Motor neuron (in vitro differentiated cells): ENCODE measurements around the gene FOSL2. TPM values are rescaled to one million over a fixed set of nuclear protein-coding genes. Genes with fewer than 3 reads are reported as not detected.
A peak's percentile ranks its signal among the peaks of the same experiment; 100 is the strongest.

Experiments
- ATAC-seq, 8 experiments: fragments of 200-7000 bp; cut with Tn5 transposase; replicated peaks in 6 of 8; 2 replicates each; pipeline ENCODE4 v1.8.0; 2021; ENCODE audit warnings: mild to moderate bottlenecking in 8 of 8, moderate library complexity in 8 of 8
- H3K27ac ChIP-seq, 2 donors: fragments of 250-450 bp; sonication (Bioruptor Pico); 2 replicates each; pipeline ENCODE4 v1.9.0; 2021; ENCODE audit warnings: antibody characterized with exemption in 2 of 2, mild to moderate bottlenecking in 2 of 2, moderate library complexity in 1 of 2
- H3K4me1 ChIP-seq, 2 donors: fragments of 250-450 bp; sonication (Bioruptor Pico); replicated peaks in 1 of 2; 2 replicates each; pipeline ENCODE4 v1.6.1; 2021; ENCODE audit warnings: antibody characterized with exemption in 2 of 2, mild to moderate bottlenecking in 2 of 2, moderate library complexity in 1 of 2
- H3K4me3 ChIP-seq, 5 donors: fragments of 250-450 bp; sonication (Bioruptor Pico); 2 replicates each; pipeline ENCODE4 v1.9.0; 2021; ENCODE audit warnings: antibody characterized with exemption in 5 of 5, mild to moderate bottlenecking in 5 of 5, moderate library complexity in 4 of 5
- WGBS, 10 experiments: fragments of 450-650 bp; shearing (Covaris generic); methylation state at CpG; one replicate each; pipeline ENCODE4 v1.0.0; 2022; 5-methylcytosine and 5-hydroxymethylcytosine counted together
- in situ Hi-C, 9 experiments: fragments of 400-800 bp; cut with MboI; loops; one replicate each; pipeline ENCODE4 v1.15.0; 2021; ENCODE audit warnings: low sequenced_read_pairs in 9 of 9, low pct_unique_long_range_greater_than_20kb in 2 of 9; ENCODE audit not compliant: unreplicated experiment in 9 of 9
- total RNA-seq, 8 experiments: library from RNA; unstranded; fragments of 300-600 nt; gene quantifications; 2 replicates each; pipeline versions ENCODE4 v1.2.3 to v1.2.4, GENCODE V29; 2022

The FOSL2 gene
- total RNA-seq, 8 experiments from 2014 or later = 1.6 to 67.7 (median 16.1) TPM

- no peak for ATAC-seq
- in situ Hi-C loops = loop anchor here in 1 of 9 experiments (25.0 kb wide), 1 partner anchor 668 kb away; the partner anchor contains the start of gene MRPL33
- Histone ChIP-seq H3K4me3 (no peak overlapping the region), H3K27ac (no peak overlapping the region), H3K4me1 (no peaks in the 10 kb centered on the region)
- 73 to 100% (median 83%) methylated on average over 2 to 3 of the region's 3 CpGs; no CpG with 5 or more reads in 3 of the 10 experiments for WGBS, 10 experiments
These were observed 37.1 kb downstream of the FOSL2 start for GRCh38 chr2:28429636-28430376.

GRCh38 chr2:28430377-28430765, 37.7 kb downstream of the FOSL2 start:
- in situ Hi-C loops = loop anchor here in 1 of 9 experiments (25.0 kb wide), 1 partner anchor 668 kb away; the partner anchor contains the start of gene MRPL33
- H3K4me3 ChIP-seq = no peak overlapping the region
- no peak for ATAC-seq
- 17 to 89% (median 67%) methylated on average over 1 to 4 of the region's 5 CpGs; no CpG with 5 or more reads in 3 of the 10 experiments for WGBS, 10 experiments
- H3K27ac ChIP-seq = no peak overlapping the region
- H3K4me1 ChIP-seq = no peaks in the 10 kb centered on the region

GRCh38 chr2:28430788-28431418, 38.2 kb downstream of the FOSL2 start:
- Histone ChIP-seq H3K4me3 (no peak overlapping the region), H3K4me1 (no peaks in the 10 kb centered on the region), H3K27ac (no peak overlapping the region)
- no peak for ATAC-seq
- in situ Hi-C loops = loop anchor here in 1 of 9 experiments (25.0 kb wide), 1 partner anchor 669 kb away; the partner anchor contains the start of gene MRPL33
- 17 to 90% (median 70%) methylated on average over 1 to 4 of the region's 6 CpGs; no CpG with 5 or more reads in 4 of the 10 experiments for WGBS, 10 experiments

- H3K4me1 ChIP-seq = no peaks in the 10 kb centered on the region
- 80 to 100% (median 94%) methylated on average over 1 to 2 of the region's 4 CpGs; no CpG with 5 or more reads in 6 of the 10 experiments for WGBS, 10 experiments
- in situ Hi-C loops = loop anchor here in 1 of 9 experiments (25.0 kb wide), 1 partner anchor 669 kb away; the partner anchor contains the start of gene MRPL33
- no peak for ATAC-seq
- no peak overlapping the region for H3K27ac ChIP-seq
- H3K4me3 ChIP-seq = no peak overlapping the region
These were observed 39.1 kb downstream of the FOSL2 start for GRCh38 chr2:28431741-28432140.

GRCh38 chr2:28432362-28432761, 39.7 kb downstream of the FOSL2 start:
- no peaks in the 10 kb centered on the region for H3K4me1 ChIP-seq
- no peak for ATAC-seq
- WGBS, 10 experiments = 62 to 100% (median 88%) methylated on average over 2 to 7 of the region's 8 CpGs

GRCh38 chr2:28433215-28433614, 40.6 kb downstream of the FOSL2 start:
- Histone ChIP-seq H3K27ac (no peak overlapping the region), H3K4me3 (no peak overlapping the region), H3K4me1 (no peaks in the 10 kb centered on the region)
- in situ Hi-C loops = loop anchor here in 1 of 9 experiments (25.0 kb wide), 1 partner anchor 671 kb away; the partner anchor contains the start of gene MRPL33
- WGBS, 10 experiments = 70 to 100% (median 93%) methylated on average over 1 to 2 of the region's 2 CpGs; no CpG with 5 or more reads in 3 of the 10 experiments
- ATAC-seq = no peak

More at GRCh38 chr2:28432362-28432761, 39.7 kb downstream of the FOSL2 start:
- in situ Hi-C loops = loop anchor here in 1 of 9 experiments (25.0 kb wide), 1 partner anchor 670 kb away; the partner anchor contains the start of gene MRPL33
- Histone ChIP-seq H3K4me3 (no peak overlapping the region), H3K27ac (no peak overlapping the region)

GRCh38 chr2:28433935-28434599, 41.4 kb downstream of the FOSL2 start:
- Histone ChIP-seq H3K4me3 (no peak overlapping the region), H3K4me1 (no peaks in the 10 kb centered on the region), H3K27ac (no peak overlapping the region)
- ATAC-seq = no peak
- in situ Hi-C loops = loop anchor here in 1 of 9 experiments (25.0 kb wide), 1 partner anchor 672 kb away; the partner anchor contains the start of gene MRPL33
- WGBS, 10 experiments = 69 to 100% (median 81%) methylated on average over 1 to 7 of the region's 8 CpGs; no CpG with 5 or more reads in 2 of the 10 experiments

GRCh38 chr2:28434600-28434989, 41.9 kb downstream of the FOSL2 start:
- no peak overlapping the region for H3K4me3 ChIP-seq
- no peak for ATAC-seq
- in situ Hi-C loops = loop anchor here in 1 of 9 experiments (25.0 kb wide), 1 partner anchor 672 kb away; the partner anchor contains the start of gene MRPL33
- H3K27ac ChIP-seq = no peak overlapping the region
- H3K4me1 ChIP-seq = no peaks in the 10 kb centered on the region
- 33 to 88% (median 68%) methylated on average over 1 to 5 of the region's 5 CpGs; no CpG with 5 or more reads in 4 of the 10 experiments for WGBS, 10 experiments

- ATAC-seq = no peak
- WGBS, 10 experiments = 100% methylated on average over 1 to 4 of the region's 4 CpGs; no CpG with 5 or more reads in 7 of the 10 experiments
- in situ Hi-C loops = loop anchor here in 1 of 9 experiments (25.0 kb wide), 1 partner anchor 673 kb away; the partner anchor contains the start of gene MRPL33
These were observed 42.6 kb downstream of the FOSL2 start for GRCh38 chr2:28435241-28435640.

GRCh38 chr2:28435814-28436351, 43.2 kb downstream of the FOSL2 start:
- 62 to 100% (median 81%) methylated on average over 1 to 3 of the region's 4 CpGs; no CpG with 5 or more reads in 2 of the 10 experiments for WGBS, 10 experiments
- H3K4me3 ChIP-seq = no peak overlapping the region
- ATAC-seq = no peak
- no peak overlapping the region for H3K27ac ChIP-seq
- in situ Hi-C loops = loop anchor here in 1 of 9 experiments (25.0 kb wide), 1 partner anchor 674 kb away; the partner anchor contains the start of gene MRPL33
- H3K4me1 ChIP-seq = no peaks in the 10 kb centered on the region

More at GRCh38 chr2:28435241-28435640, 42.6 kb downstream of the FOSL2 start:
- no peak overlapping the region for H3K27ac ChIP-seq
- H3K4me3 ChIP-seq = no peak overlapping the region
- H3K4me1 ChIP-seq = no peaks in the 10 kb centered on the region

- Histone ChIP-seq H3K4me3 (no peak overlapping the region), H3K4me1 (no peaks in the 10 kb centered on the region), H3K27ac (no peak overlapping the region)
- in situ Hi-C loops = loop anchor here in 1 of 9 experiments (25.0 kb wide), 1 partner anchor 674 kb away; the partner anchor contains the start of gene MRPL33
- WGBS, 10 experiments = 60 to 82% (median 78%) methylated on average over 1 to 7 of the region's 17 CpGs; no CpG with 5 or more reads in 4 of the 10 experiments
- peak in 2 of 8 experiments; percentile 39 to 60 for ATAC-seq
These were observed 43.9 kb downstream of the FOSL2 start for GRCh38 chr2:28436525-28437051.
